GM12892 (cell line): ENCODE measurements around the gene HSPBP1.

Experiments used
- DNase-seq: peaks from one replicate; pipeline ENCODE4 v3.0.0; 2011; ENCODE audit not compliant: insufficient read length
- FAIRE-seq: peaks from 2 replicates; lab custom pipeline; 2011; peaks lifted over from hg19 to GRCh38; lab: Jason Lieb, UNC
- POLR2A ChIP-seq: IDR thresholded peaks from 2 replicates; pipeline ENCODE4 v1.6.1; 2011; ENCODE audit warnings: low read depth, low read length, control low read depth
- POLR2AphosphoS5 ChIP-seq: IDR thresholded peaks from 2 replicates; pipeline ENCODE4 v1.6.1; 2011; ENCODE audit warnings: low read depth, low read length, control low read depth
- TAF1 ChIP-seq: IDR thresholded peaks from 2 replicates; pipeline ENCODE4 v1.6.1; 2011; ENCODE audit warnings: low read depth, mild to moderate bottlenecking, control low read depth, low read length, borderline replicate concordance

Gene HSPBP1

GRCh38 chr19:55248166-55248675 is 31.7 kb downstream of the HSPBP1 start:
- TF ChIP-seq POLR2AphosphoS5 (no peak), POLR2A (no peak), TAF1 (no peak)
- DNase-seq (no peak), FAIRE-seq (no peak)

GRCh38 chr19:55247621-55248099 is 32.2 kb downstream of the HSPBP1 start:
- no peak for TF ChIP-seq TAF1
- no peak for TF ChIP-seq POLR2A
- TF ChIP-seq POLR2AphosphoS5: no peak
- DNase-seq (no peak), FAIRE-seq (no peak)

- FAIRE-seq: no peak
- no peak for TF ChIP-seq POLR2AphosphoS5
- no peak for TF ChIP-seq POLR2A
- TF ChIP-seq TAF1: no peak
- no peak for DNase-seq
Measured at GRCh38 chr19:55246462-55247451, 33.2 kb downstream of the HSPBP1 start.

DNA sequence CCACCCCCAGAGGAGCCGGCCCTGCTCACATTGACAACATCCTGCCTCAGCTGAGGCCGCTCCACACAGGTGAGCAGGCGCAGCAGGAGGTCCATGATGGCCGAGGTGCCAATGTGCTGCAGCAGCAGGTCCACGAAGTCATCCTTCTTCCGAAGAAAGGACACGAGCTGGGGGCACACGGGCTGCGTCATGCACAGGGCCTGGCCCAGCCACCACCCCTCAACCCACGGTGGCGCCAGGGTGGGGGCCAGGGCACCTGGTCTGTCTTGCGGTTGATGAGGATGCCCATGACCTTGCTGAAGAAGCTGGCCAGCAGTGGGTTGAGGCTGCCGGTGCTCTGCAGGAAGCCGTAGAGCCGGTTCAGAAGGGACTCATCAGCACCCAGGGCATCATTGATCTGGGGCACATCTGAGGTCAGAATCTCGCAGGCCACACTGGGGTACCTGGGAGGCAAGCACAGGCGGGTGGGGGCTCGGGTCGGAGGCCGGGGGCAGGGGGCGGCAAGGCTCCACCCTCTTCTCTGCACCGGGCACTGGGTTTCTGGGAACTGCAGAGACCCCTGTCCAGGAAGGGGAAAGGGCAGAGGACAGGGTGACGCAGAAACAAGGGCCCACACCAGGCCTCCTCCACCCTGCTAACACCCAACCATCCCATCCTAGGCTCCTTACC is 34.5 kb downstream of the HSPBP1 start:
- TF ChIP-seq POLR2A (no peak), POLR2AphosphoS5 (no peak), TAF1 (no peak)
- DNase-seq (no peak), FAIRE-seq (no peak)

- DNase-seq: no peak
- no peak for FAIRE-seq
- TF ChIP-seq POLR2AphosphoS5 (no peak), TAF1 (no peak), POLR2A (no peak)
Measured at GRCh38 chr19:55244004-55244680, 35.8 kb downstream of the HSPBP1 start.

DNA sequence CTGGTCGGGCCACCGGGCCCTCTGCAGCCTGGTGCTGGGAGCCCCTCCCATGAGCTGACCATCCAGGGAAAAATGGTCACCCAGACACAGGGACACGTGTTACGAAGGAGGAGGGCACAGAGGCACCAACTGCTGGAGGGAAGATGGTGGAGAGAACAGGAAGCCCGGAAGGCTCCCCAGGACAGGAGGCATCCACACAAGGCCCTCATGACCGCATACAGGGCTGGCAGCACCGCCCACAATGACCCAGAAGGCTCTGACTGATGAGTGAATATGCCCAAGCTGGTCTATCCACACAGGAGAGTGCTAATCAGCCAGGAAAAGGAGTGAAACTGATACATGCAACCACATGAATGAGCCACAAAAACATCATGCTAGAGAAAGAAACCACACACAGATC is 37.4 kb downstream of the HSPBP1 start:
- no peak for TF ChIP-seq TAF1
- TF ChIP-seq POLR2AphosphoS5: no peak
- TF ChIP-seq POLR2A: no peak
- DNase-seq (no peak), FAIRE-seq (no peak)

DNA sequence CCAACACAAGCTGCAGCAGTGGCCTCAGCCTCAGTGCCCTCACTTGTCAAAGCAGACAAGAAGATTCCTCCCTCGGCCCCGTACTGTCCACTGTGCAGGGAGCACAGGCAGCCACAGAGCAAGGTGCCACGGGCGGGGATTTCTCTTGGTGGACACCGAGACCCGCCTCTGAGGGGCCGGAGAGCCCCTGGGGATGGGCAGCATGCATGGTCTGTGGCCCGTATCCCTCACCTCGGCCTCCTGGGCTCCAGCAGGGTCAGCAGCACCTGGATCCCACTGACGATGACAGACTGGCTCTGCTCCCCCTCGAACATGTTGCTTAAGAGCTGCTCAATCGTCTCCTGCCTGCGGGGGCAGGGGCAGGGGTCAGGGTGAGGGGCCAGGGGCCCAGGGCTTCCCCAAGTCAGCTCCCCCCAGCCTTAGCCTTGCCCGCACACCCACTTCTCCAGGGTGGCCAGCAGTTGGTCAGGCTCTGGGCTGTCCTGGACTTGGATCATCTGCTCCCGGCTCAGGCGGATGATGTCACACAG is 37.9 kb downstream of the HSPBP1 start:
- FAIRE-seq (no peak), DNase-seq (no peak)
- no peak for TF ChIP-seq POLR2A
- no peak for TF ChIP-seq POLR2AphosphoS5
- no peak for TF ChIP-seq TAF1

DNA sequence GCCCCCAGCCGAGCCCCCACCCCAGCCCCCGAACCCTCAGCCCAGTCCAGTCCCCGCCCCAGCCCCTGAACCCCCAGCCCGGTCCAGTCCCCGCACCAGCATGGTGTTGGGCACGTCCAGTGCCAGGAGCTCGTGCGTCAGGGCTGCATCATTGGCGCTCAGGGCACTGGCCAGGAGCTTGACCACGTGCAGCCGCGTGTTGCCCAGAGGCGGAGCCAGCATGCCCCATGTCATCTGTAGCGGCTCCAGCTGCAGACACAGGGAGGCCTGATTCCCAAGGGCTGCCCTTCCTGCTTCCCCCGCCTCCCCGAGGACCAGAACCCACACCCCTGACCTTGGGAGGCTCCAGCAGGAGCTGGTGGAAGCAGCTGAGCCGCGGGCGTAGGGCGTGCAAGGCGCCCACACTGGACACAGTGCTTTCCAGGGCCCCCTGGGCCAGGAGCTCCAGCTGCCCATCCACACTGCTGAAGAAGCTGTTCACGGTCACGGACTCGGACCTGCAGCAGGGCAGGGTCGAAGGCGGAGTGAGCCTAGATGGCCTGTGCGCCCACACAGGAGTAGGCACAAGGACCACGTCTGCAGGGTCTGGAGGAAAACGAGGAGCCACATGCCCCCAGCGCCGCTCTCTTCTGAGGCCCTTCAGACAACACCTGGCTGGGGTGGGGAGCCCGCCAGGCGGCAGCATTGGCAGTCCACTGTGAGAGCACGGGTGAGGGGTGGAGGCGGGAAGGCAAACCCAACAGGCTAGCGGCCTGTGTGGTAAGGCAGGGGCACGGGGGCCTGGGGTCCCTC is 38.6 kb downstream of the HSPBP1 start:
- FAIRE-seq (no peak), DNase-seq (no peak)
- no peak for TF ChIP-seq POLR2A
- no peak for TF ChIP-seq TAF1
- TF ChIP-seq POLR2AphosphoS5: no peak

GRCh38 chr19:55240713-55241020 is 39.2 kb downstream of the HSPBP1 start:
- DNase-seq (no peak), FAIRE-seq (no peak)
- TF ChIP-seq POLR2AphosphoS5 (no peak; the same call in 1 of the 2 replicates), TAF1 (no peak), POLR2A (no peak)

- DNase-seq (no peak), FAIRE-seq (no peak)
- TF ChIP-seq TAF1 (no peak), POLR2AphosphoS5 (no peak), POLR2A (no peak)
Measured at GRCh38 chr19:55239004-55239403, 40.9 kb downstream of the HSPBP1 start.

DNA sequence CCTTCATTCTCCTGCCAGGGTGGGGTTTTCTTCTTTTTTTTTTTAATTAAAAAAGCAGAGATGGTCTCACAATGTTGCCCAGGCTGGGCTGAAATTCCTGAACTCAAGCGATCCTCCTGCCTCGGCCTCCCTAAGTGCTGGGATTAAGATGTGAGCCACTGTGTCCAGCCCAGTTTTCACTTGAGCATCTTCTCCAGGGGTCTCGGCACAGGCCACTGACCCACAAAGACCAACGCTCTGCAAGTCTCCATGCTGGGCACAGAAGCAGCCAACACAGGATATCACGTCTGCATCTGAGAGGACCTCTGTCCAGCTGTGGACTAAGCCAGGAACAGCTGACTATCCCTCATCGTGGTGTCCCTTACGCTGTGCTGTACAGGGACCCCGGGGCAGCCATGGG is 41.9 kb downstream of the HSPBP1 start:
- no peak for FAIRE-seq
- DNase-seq: no peak
- TF ChIP-seq TAF1 (no peak), POLR2A (no peak), POLR2AphosphoS5 (no peak)
